ENCODE results near the gene PLIN5.
"Not testable (repeated sequence)": the region's sequence is repeated elsewhere in the genome, so short reads cannot be mapped to it uniquely, and the experiment has no call there.

PLIN5 gene

DNA sequence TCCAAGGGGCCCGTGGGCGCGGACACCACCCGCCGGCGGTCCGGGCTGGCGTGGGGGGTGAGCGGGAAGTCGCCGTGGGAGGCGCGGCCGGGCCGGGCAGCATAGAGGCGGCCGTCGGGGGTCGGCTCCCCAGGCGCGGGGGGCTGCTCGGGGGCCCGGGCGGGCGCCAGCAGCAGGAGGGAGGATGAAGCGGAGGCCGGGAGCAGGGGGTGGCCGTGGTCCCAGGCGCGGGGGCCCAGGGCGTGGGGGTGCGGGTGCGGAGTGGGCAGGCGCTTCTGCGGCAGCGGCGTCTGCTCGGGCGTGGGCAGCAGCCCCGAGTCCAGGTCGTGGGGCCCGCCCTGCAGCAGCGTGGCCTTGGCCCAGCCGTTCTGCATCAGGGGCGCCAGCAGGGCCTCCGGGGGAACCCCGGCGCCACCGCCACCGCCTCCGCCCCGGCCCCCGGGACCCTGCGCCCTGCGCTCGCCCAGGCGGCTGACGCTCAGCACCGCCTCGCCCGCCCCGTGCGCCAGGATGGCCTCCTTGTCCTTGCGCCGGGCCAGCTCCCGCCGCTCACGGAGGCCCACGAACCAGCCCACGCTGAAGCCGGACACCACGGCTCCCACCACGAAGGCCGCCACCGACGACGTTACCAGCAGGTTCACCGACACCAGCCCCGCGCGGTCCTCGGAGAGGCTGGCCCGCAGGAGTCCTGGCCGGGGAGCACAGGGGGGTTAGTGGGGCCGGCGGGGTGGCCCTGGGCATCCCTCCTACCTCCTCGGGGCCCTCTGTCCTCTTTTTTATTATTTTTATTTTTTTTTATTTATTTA, 9.0 kb upstream of the PLIN5 start:
- no peaks in the 10 kb centered on the region for H4K20me1 ChIP-seq (ENCODE audit: insufficient read depth, low read length)
- H3K4me2 ChIP-seq (ENCODE audit: low read depth, low read length): no peak overlapping the region
- H3K79me2 ChIP-seq (ENCODE audit: low read length): no peaks in the 10 kb centered on the region
- no peaks in the 10 kb centered on the region for H3F3A ChIP-seq (ENCODE audit: insufficient read depth, low read length)
- H3K9ac ChIP-seq (ENCODE audit: low read length): no peak overlapping the region
- peaks cover 5% of the 10 kb centered on the region; the same call in 1 of the 2 replicates for H3K4me1 ChIP-seq (ENCODE audit: low read length)
- TF ChIP-seq EZH2phosphoT487 (IDR thresholded peaks at IDR 0.05; ENCODE audit: low read length) (no peak), EZH2 (optimal IDR thresholded peaks at IDR 0.05; ENCODE audit: low read depth, low read length) (no peak)
- TF ChIP-seq, protein P1, sequence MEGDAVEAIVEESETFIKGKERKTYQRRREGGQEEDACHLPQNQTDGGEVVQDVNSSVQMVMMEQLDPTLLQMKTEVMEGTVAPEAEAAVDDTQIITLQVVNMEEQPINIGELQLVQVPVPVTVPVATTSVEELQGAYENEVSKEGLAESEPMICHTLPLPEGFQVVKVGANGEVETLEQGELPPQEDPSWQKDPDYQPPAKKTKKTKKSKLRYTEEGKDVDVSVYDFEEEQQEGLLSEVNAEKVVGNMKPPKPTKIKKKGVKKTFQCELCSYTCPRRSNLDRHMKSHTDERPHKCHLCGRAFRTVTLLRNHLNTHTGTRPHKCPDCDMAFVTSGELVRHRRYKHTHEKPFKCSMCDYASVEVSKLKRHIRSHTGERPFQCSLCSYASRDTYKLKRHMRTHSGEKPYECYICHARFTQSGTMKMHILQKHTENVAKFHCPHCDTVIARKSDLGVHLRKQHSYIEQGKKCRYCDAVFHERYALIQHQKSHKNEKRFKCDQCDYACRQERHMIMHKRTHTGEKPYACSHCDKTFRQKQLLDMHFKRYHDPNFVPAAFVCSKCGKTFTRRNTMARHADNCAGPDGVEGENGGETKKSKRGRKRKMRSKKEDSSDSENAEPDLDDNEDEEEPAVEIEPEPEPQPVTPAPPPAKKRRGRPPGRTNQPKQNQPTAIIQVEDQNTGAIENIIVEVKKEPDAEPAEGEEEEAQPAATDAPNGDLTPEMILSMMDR (IDR thresholded peaks at IDR 0.05; ENCODE audit: low read length): no peak
- no peaks in the 10 kb centered on the region for H3K9me2 ChIP-seq (replicated peaks; ENCODE audit: insufficient read depth, low read length)
- H2AFZ ChIP-seq (ENCODE audit: low read length): no peak overlapping the region
- H3K27ac ChIP-seq (ENCODE audit: low read length): no peak overlapping the region
- H3K4me3 ChIP-seq (ENCODE audit: low read length): no peak overlapping the region
- H3K36me3 ChIP-seq (replicated peaks; ENCODE audit: insufficient read depth, low read length): no peaks in the 10 kb centered on the region
- peaks cover 69% of the 10 kb centered on the region for H3K27me3 ChIP-seq (replicated peaks; ENCODE audit: insufficient read depth, low read length)
- DNase-seq: no peak
- no peaks in the 10 kb centered on the region for H3K9me3 ChIP-seq (replicated peaks; ENCODE audit: insufficient read depth, low read length)

DNA sequence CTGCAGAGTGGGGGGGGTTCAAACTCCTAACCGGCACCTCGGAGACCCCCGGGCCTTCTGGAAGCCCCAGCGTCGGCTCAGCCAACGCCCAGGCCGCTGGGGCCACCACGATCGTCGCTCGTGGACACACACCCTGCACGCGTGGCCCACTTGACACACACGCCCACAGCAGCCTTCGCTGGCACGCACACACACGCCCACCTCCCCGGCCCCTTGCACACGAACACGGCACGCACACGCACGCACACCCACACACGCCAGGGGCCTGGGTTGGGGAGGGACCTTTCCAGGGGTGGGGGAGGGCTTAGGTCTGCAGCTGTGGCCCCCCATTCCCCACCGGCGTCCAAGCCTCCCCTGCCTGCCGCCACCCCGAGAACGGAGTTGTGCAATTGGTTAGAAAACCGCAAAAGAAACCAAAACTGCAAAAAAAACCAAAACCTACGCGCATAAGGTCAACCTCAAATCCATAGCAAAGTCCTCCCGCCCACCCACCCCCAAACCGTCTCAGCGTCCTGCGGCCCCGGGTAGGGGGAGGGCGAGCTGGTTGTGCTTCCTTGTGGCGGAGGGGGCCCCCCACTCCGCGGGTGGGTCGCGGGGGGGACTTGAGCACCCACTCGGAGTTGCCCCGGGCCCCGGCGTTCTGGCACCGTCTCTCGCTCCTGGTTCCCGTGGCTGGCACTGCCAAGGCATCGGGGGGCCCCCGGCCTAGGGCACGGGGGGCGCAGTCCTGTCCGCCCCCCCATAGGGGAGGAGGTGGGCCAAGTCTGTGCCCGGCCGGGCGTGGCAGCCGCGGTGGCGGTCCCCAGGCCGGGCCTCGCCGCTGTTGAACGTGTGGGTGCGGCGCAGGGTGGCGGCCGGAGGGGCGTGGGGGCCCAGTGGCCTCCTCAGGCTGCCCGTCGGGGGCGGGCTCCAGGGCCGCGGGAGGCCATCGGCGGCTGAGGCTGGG, 8.1 kb upstream of the PLIN5 start:
- Histone ChIP-seq H3F3A (ENCODE audit: insufficient read depth, low read length) (no peaks in the 10 kb centered on the region), H3K9me3 (replicated peaks; ENCODE audit: insufficient read depth, low read length) (no peaks in the 10 kb centered on the region), H3K27ac (ENCODE audit: low read length) (no peak overlapping the region), H2AFZ (ENCODE audit: low read length) (no peak overlapping the region), H3K27me3 (replicated peaks; ENCODE audit: insufficient read depth, low read length) (peaks cover 69% of the 10 kb centered on the region), H3K4me1 (ENCODE audit: low read length) (peaks cover 5% of the 10 kb centered on the region; the same call in 1 of the 2 replicates), H3K4me3 (ENCODE audit: low read length) (no peak overlapping the region), H3K4me2 (ENCODE audit: low read depth, low read length) (no peak overlapping the region), H3K36me3 (replicated peaks; ENCODE audit: insufficient read depth, low read length) (no peaks in the 10 kb centered on the region), H3K79me2 (ENCODE audit: low read length) (no peaks in the 10 kb centered on the region), H3K9ac (ENCODE audit: low read length) (no peak overlapping the region), H3K9me2 (replicated peaks; ENCODE audit: insufficient read depth, low read length) (no peaks in the 10 kb centered on the region), H4K20me1 (ENCODE audit: insufficient read depth, low read length) (no peaks in the 10 kb centered on the region)
- TF ChIP-seq, protein P1 (IDR thresholded peaks at IDR 0.05; ENCODE audit: low read length): no peak
- no peak for TF ChIP-seq EZH2phosphoT487 (IDR thresholded peaks at IDR 0.05; ENCODE audit: low read length)
- TF ChIP-seq EZH2 (optimal IDR thresholded peaks at IDR 0.05; ENCODE audit: low read depth, low read length): no peak
- no peak for DNase-seq

DNA sequence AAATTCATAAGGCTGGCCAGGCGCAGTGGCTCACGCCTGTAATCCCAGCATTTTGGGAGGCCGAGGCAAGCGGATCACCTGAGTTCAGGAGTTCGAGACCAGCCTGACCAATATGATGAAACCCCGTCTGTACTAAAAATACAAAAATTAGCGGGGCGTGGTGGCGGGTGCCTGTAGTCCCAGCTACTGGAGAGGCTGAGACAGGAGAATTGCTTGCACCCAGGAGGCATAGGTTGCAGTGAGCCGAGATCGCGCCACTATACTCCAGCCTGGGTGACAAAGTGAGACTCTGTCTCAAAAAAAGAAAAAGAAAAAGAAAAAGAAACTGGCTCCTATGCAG, 6.8 kb upstream of the PLIN5 start:
- H3K9me3 ChIP-seq (replicated peaks; ENCODE audit: insufficient read depth, low read length); H4K20me1 ChIP-seq (ENCODE audit: insufficient read depth, low read length); H3K9me2 ChIP-seq (replicated peaks; ENCODE audit: insufficient read depth, low read length); H3K4me3 ChIP-seq (ENCODE audit: low read length); H3K4me1 ChIP-seq (ENCODE audit: low read length); DNase-seq; H3K9ac ChIP-seq (ENCODE audit: low read length); H3K79me2 ChIP-seq (ENCODE audit: low read length); H3K4me2 ChIP-seq (ENCODE audit: low read depth, low read length); H3K36me3 ChIP-seq (replicated peaks; ENCODE audit: insufficient read depth, low read length); H3K27ac ChIP-seq (ENCODE audit: low read length); H3F3A ChIP-seq (ENCODE audit: insufficient read depth, low read length); H2AFZ ChIP-seq (ENCODE audit: low read length): not testable (repeated sequence)
- H3K27me3 ChIP-seq (replicated peaks; ENCODE audit: insufficient read depth, low read length): peaks cover 69% of the 10 kb centered on the region
